HepG2 (cell line): ENCODE results near the gene REC114. TPM values are rescaled to one million over a fixed set of nuclear protein-coding genes. Genes with fewer than 3 reads are reported as not detected.

Experiments
- ATAC-seq: fragments of 200-7000 bp; cut with Tn5 transposase; 3 replicates; pipeline ENCODE4 v1.9.1; 2020; ENCODE audit warnings: mild to moderate bottlenecking, moderate library complexity
- BruUV-seq: library from RNA; stranded (reverse); fragments of 400-500 nt; replicated peaks from 2 replicates; lab custom pipeline; 2021; lab: Mats Ljungman, UMichigan
- CTCF ChIA-PET: fragments of 300-600 bp; formaldehyde crosslinking; extraction: SDS; loops from one replicate; lab custom pipeline; 2021; ENCODE audit warnings: low total read pairs, inconsistent platforms, low intra/inter-chr PET ratio; lab: Yijun Ruan, JAX
- POLR2A ChIA-PET: fragments of 350-600 bp; sonication (Branson Sonifier 250); formaldehyde crosslinking; loops from one replicate; lab custom pipeline; 2020; ENCODE audit warnings: antibody characterized with exemption, inconsistent platforms; lab: Yijun Ruan, JAX
- DNase-seq: peaks from one replicate; pipeline ENCODE4 v3.0.0-alpha.2; 2015; ENCODE audit warnings: low spot score
- FAIRE-seq: peaks from 3 replicates; lab custom pipeline; 2011; peaks lifted over from hg19 to GRCh38; lab: Jason Lieb, UNC
- H2AFZ ChIP-seq: one replicate; pipeline ENCODE4 v1.6.1; 2011; ENCODE audit warnings: low read length, inconsistent platforms
- H3K27ac ChIP-seq: fragments of 300-600 bp; 3 replicates; pipeline ENCODE4 v1.8.0; 2011; ENCODE audit warnings: mixed run types, mild to moderate bottlenecking, mixed read lengths, low read length, inconsistent platforms; ENCODE audit not compliant: insufficient read depth; ENCODE audit errors: extremely low read length
- H3K27me3 ChIP-seq, 2 experiments: fragments of 200-600 bp in 1 of 2; 2 replicates in 1 of 2; 3 replicates in 1 of 2; pipeline versions ENCODE4 v1.6.0 to v1.8.0; 2011; ENCODE audit warnings: low read length in 2 of 2, mild to moderate bottlenecking in 2 of 2, moderate library complexity in 2 of 2, inconsistent platforms in 1 of 2; ENCODE audit not compliant: insufficient read depth in 2 of 2, control insufficient read depth in 1 of 2
- H3K36me3 ChIP-seq, 2 experiments: fragments of 200-600 bp in 1 of 2; replicated peaks in 1 of 2; 2 replicates in 1 of 2; 3 replicates in 1 of 2; pipeline versions ENCODE4 v1.5.1 to v1.8.0; 2011; ENCODE audit warnings: low read length in 2 of 2, inconsistent platforms in 1 of 2; ENCODE audit not compliant: insufficient read depth in 2 of 2, control insufficient read depth in 1 of 2
- H3K4me1 ChIP-seq: 2 replicates; pipeline ENCODE4 v1.5.1; 2012; ENCODE audit warnings: low read length, inconsistent platforms; ENCODE audit not compliant: insufficient read depth
- H3K4me2 ChIP-seq: 2 replicates; pipeline ENCODE4 v1.6.0; 2011; ENCODE audit warnings: low read depth, low read length, inconsistent platforms
- H3K4me3 ChIP-seq, 3 experiments: fragments of 200-600 bp in 1 of 3; sonication (generic), shearing (Covaris generic) in 1 of 3; replicated peaks in 1 of 3; 2 replicates each; pipeline ENCODE4 v1.5.1; 2011 to 2016; ENCODE audit warnings: low read length in 3 of 3, inconsistent platforms in 2 of 3, low read depth in 2 of 3, mild to moderate bottlenecking in 2 of 3, control low read depth in 1 of 3, mixed read lengths in 1 of 3; ENCODE audit not compliant: insufficient read depth in 1 of 3
- H3K79me2 ChIP-seq: one replicate; pipeline ENCODE4 v1.6.1; 2011; ENCODE audit warnings: low read length, inconsistent platforms; ENCODE audit not compliant: insufficient read depth
- H3K9ac ChIP-seq: 2 replicates; pipeline ENCODE4 v1.6.0; 2011; ENCODE audit warnings: mild to moderate bottlenecking, low read depth, low read length, inconsistent platforms; ENCODE audit not compliant: insufficient read depth
- H3K9me3 ChIP-seq: 2 replicates; pipeline ENCODE4 v1.5.1; 2012; ENCODE audit warnings: mild to moderate bottlenecking, low read length
- H4K20me1 ChIP-seq: 2 replicates; pipeline ENCODE4 v1.6.0; 2011; ENCODE audit warnings: inconsistent platforms, mild to moderate bottlenecking, low read length, moderate library complexity; ENCODE audit not compliant: insufficient read depth
- BHLHE40 ChIP-seq: IDR thresholded peaks from 2 replicates; pipeline ENCODE4 v1.6.1; 2011; ENCODE audit warnings: low read length, improper control_type of control experiment
- CENPT ChIP-seq: sonication (generic); formaldehyde crosslinking; IDR thresholded peaks from 2 replicates; pipeline ENCODE4 v1.8.0; 2022; ENCODE audit warnings: low read depth, mild to moderate bottlenecking, moderate library complexity, missing genetic modification reagents
- RBM22 ChIP-seq: fragments of 200-400 bp; formaldehyde crosslinking; optimal IDR thresholded peaks from 2 replicates; pipeline ENCODE3; 2017; ENCODE audit warnings: mild to moderate bottlenecking, low read length, moderate library complexity
- TAF1 ChIP-seq: sonication (generic); formaldehyde crosslinking; IDR thresholded peaks from 2 replicates; pipeline ENCODE4 v1.4.0; 2020; ENCODE audit warnings: missing genetic modification reagents
- ZFP90 ChIP-seq: sonication (generic); formaldehyde crosslinking; IDR thresholded peaks from 2 replicates; pipeline ENCODE4 v1.8.0; 2022; ENCODE audit warnings: missing genetic modification reagents, mild to moderate bottlenecking, inconsistent platforms, borderline replicate concordance
- ZNF333 ChIP-seq: sonication (generic); formaldehyde crosslinking; IDR thresholded peaks from 2 replicates; pipeline ENCODE4 v1.4.0; 2020; ENCODE audit warnings: mild to moderate bottlenecking, missing genetic modification reagents, borderline replicate concordance
- ZNF570 ChIP-seq: sonication (generic); formaldehyde crosslinking; IDR thresholded peaks from 2 replicates; pipeline ENCODE4 v1.4.0; 2020; ENCODE audit warnings: mild to moderate bottlenecking, missing genetic modification reagents, borderline replicate concordance
- ZSCAN29 ChIP-seq: sonication (generic); formaldehyde crosslinking; conservative IDR thresholded peaks from 2 replicates; pipeline ENCODE4 v1.4.0; 2020; ENCODE audit warnings: mild to moderate bottlenecking, missing genetic modification reagents
- WGBS: methylation state at CpG from one replicate; pipeline ENCODE4 v1.1.6; 2017; ENCODE audit warnings: low lambda C conversion rate; 5-methylcytosine and 5-hydroxymethylcytosine counted together
- in situ Hi-C: cut with HindIII; loops from 2 replicates; pipeline ENCODE4 v1.10.0; 2017; ENCODE audit warnings: low pct_unique_long_range_greater_than_20kb; ENCODE audit not compliant: extremely low pct_ligation_motif_present
- intact Hi-C: fragments of 100-400 bp; cut with micrococcal nuclease; formaldehyde crosslinking; loops from one replicate; pipeline ENCODE4 v1.10.0; 2022; ENCODE audit not compliant: unreplicated experiment
- polyA plus RNA-seq, 8 experiments: library from polyadenylated mRNA; depleted of rRNA in 3 of 8; stranded (reverse) in 7 of 8; unstranded in 1 of 8; fragments of >200 nt; fragmentation: Illumina TruSeq in 4 of 8; extraction: Trizol in 4 of 8; gene quantifications; 2 replicates each; pipeline versions ENCODE4 v1.2.1 to v1.2.3, GENCODE V29; 2011 to 2016; ENCODE audit warnings: low read depth in 4 of 8, missing spikeins in 1 of 8, mixed read lengths in 1 of 8; ENCODE audit not compliant: insufficient read depth in 1 of 8
- total RNA-seq, 5 experiments: library from RNA; depleted of rRNA; stranded (reverse); fragments of >200 nt; fragmentation: Illumina TruSeq; extraction: Trizol; gene quantifications; 2 replicates each; pipeline ENCODE4 v1.2.3, GENCODE V29; 2016; ENCODE audit warnings: low read depth in 1 of 5
- TF ChIP-seq, protein P1 (sequence below): sonication (generic); formaldehyde crosslinking; IDR thresholded peaks from 2 replicates; pipeline ENCODE4 v1.9.0; 2022; ENCODE audit warnings: missing genetic modification reagents, mild to moderate bottlenecking, borderline replicate concordance
- TF ChIP-seq, protein P2 (sequence below): sonication (generic); formaldehyde crosslinking; IDR thresholded peaks from 2 replicates; pipeline ENCODE4 v1.4.0; 2020; ENCODE audit warnings: missing genetic modification reagents
- TF ChIP-seq, protein P3 (sequence below): IDR thresholded peaks from 2 replicates; pipeline ENCODE4 v1.6.1; 2016
- TF ChIP-seq, protein P4 (sequence below): sonication (generic); formaldehyde crosslinking; IDR thresholded peaks from 2 replicates; pipeline ENCODE4 v1.5.0; 2020; ENCODE audit warnings: missing genetic modification reagents, mild to moderate bottlenecking, borderline replicate concordance

Gene REC114
- total and polyA plus RNA-seq, 2 of the 13 experiments (the other 11 are each of a cell fraction or from before 2014, with no cell fraction given), result not detected

DNA sequence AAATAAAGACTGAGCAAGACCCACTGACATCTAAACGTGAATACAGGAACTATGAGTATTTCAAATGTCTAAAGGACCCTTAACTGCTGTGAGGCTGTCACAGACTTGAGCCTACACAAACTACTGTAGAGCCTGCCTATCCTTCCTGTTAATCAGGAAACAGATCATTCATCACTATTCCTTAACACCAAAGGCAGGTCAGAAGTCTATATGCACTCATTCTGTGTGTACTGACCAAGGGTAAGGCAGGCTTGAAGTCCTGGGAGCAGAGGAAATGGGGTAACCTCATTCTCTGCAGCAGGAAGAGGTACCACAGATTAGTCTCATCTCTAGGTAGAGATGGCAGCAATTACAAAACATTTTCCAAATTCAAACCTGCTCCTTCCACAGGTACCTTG, 159.5 kb downstream of the REC114 start:
- no TSS peak for BruUV-seq
- TF ChIP-seq RBM22, result peak; percentile 17
- TF ChIP-seq TAF1, result no peak
- intact Hi-C loops, result no loop called here
- ChIA-PET POLR2A (interaction anchor here (1.5 to 2.6 kb wide), 2 partner anchors 29 to 32 kb away, joined by 7 to 16 read pairs; partner anchors contain the start of gene NPTN), CTCF (no interaction called here)
- H2AFZ ChIP-seq, result no peak overlapping the region
- no peaks in the 10 kb centered on the region; a peak in 1 of 5 replicates for H3K36me3 ChIP-seq
- no peaks in the 10 kb centered on the region for H3K27me3 ChIP-seq
- H3K4me3 ChIP-seq, result no peak overlapping the region
- ATAC-seq (peak; percentile 60), DNase-seq (no peak), FAIRE-seq (no peak)
- H3K9me3 ChIP-seq, result no peaks in the 10 kb centered on the region
- in situ Hi-C loops, result no loop called here
- 47% methylated on average over 1 of the region's 1 CpG for WGBS
- H3K27ac ChIP-seq, result peak overlapping the region; percentile 21
- H3K4me2 ChIP-seq, result no peak overlapping the region; the same call in 1 of the 2 replicates
- H3K79me2 ChIP-seq, result peaks cover 93% of the 10 kb centered on the region
- H3K9ac ChIP-seq, result no peak overlapping the region
- peaks cover 61% of the 10 kb centered on the region for H3K4me1 ChIP-seq
- H4K20me1 ChIP-seq, result peaks cover 35% of the 10 kb centered on the region

DNA sequence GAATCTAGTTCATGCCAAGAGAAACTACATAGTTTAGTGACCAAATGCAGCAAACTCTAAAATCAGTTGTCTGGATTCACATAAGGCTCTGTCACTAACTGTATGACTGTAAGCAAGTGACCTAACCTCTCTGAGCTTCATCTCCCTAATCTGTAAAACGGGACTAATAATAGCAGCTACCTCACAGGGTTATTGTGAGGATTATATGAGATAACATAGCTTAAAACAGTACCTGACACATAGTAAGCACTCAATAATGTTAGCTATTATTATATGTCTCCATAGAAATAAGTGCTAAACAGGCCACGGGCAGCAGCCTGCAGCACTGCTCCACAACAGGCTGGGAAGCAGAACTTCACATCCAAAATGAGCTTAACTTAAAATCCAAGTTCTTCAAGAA, 160.0 kb downstream of the REC114 start:
- H3K9ac ChIP-seq, result no peak overlapping the region
- FAIRE-seq (no peak), DNase-seq (no peak), ATAC-seq (no peak)
- H3K4me3 ChIP-seq, result no peak overlapping the region
- H3K27me3 ChIP-seq, result no peaks in the 10 kb centered on the region
- H4K20me1 ChIP-seq, result peaks cover 40% of the 10 kb centered on the region
- no peaks in the 10 kb centered on the region; a peak in 1 of 5 replicates for H3K36me3 ChIP-seq
- H3K9me3 ChIP-seq, result no peaks in the 10 kb centered on the region
- H3K4me2 ChIP-seq, result no peak overlapping the region
- CTCF ChIA-PET, result no interaction called here
- no peak overlapping the region for H3K27ac ChIP-seq
- 96% methylated on average over 2 of the region's 2 CpGs for WGBS
- POLR2A ChIA-PET, result interaction anchor here (2.6 kb wide), 1 partner anchor 31 kb away, joined by 16 read pairs; the partner anchor contains the start of gene NPTN
- peaks cover 93% of the 10 kb centered on the region for H3K79me2 ChIP-seq
- BruUV-seq, result no TSS peak
- in situ Hi-C loops (no loop called here), intact Hi-C loops (no loop called here)
- peaks cover 62% of the 10 kb centered on the region for H3K4me1 ChIP-seq
- no peak overlapping the region for H2AFZ ChIP-seq
- TF ChIP-seq CENPT (no peak), ZSCAN29 (CRISPR knock-in tag) (no peak), BHLHE40 (no peak), ZNF333 (CRISPR knock-in tag) (no peak), ZNF570 (CRISPR knock-in tag) (no peak), ZFP90 (CRISPR knock-in tag) (no peak)
- TF ChIP-seq, protein P1, sequence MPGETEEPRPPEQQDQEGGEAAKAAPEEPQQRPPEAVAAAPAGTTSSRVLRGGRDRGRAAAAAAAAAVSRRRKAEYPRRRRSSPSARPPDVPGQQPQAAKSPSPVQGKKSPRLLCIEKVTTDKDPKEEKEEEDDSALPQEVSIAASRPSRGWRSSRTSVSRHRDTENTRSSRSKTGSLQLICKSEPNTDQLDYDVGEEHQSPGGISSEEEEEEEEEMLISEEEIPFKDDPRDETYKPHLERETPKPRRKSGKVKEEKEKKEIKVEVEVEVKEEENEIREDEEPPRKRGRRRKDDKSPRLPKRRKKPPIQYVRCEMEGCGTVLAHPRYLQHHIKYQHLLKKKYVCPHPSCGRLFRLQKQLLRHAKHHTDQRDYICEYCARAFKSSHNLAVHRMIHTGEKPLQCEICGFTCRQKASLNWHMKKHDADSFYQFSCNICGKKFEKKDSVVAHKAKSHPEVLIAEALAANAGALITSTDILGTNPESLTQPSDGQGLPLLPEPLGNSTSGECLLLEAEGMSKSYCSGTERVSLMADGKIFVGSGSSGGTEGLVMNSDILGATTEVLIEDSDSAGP (CRISPR knock-in tag), result no peak
- TF ChIP-seq, protein P2, sequence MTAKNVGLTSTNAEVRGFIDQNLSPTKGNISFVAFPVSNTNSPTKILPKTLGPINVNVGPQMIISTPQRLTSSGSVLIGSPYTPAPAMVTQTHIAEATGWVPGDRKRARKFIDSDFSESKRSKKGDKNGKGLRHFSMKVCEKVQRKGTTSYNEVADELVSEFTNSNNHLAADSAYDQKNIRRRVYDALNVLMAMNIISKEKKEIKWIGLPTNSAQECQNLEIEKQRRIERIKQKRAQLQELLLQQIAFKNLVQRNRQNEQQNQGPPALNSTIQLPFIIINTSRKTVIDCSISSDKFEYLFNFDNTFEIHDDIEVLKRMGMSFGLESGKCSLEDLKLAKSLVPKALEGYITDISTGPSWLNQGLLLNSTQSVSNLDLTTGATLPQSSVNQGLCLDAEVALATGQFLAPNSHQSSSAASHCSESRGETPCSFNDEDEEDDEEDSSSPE, result no peak
- TF ChIP-seq, protein P3, sequence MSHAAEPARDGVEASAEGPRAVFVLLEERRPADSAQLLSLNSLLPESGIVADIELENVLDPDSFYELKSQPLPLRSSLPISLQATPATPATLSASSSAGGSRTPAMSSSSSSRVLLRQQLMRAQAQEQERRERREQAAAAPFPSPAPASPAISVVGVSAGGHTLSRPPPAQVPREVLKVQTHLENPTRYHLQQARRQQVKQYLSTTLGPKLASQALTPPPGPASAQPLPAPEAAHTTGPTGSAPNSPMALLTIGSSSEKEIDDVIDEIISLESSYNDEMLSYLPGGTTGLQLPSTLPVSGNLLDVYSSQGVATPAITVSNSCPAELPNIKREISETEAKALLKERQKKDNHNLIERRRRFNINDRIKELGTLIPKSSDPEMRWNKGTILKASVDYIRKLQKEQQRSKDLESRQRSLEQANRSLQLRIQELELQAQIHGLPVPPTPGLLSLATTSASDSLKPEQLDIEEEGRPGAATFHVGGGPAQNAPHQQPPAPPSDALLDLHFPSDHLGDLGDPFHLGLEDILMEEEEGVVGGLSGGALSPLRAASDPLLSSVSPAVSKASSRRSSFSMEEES, result no peak
- TF ChIP-seq, protein P4, sequence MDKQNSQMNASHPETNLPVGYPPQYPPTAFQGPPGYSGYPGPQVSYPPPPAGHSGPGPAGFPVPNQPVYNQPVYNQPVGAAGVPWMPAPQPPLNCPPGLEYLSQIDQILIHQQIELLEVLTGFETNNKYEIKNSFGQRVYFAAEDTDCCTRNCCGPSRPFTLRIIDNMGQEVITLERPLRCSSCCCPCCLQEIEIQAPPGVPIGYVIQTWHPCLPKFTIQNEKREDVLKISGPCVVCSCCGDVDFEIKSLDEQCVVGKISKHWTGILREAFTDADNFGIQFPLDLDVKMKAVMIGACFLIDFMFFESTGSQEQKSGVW (CRISPR knock-in tag), result no peak
